ENCODE data around the gene TSHZ1.
A peak's percentile ranks its signal among the peaks of the same experiment; 100 is the strongest.

The TSHZ1 gene

GRCh38 chr18:75210274-75211001, at the start of gene TSHZ1:
Gene TSHZ1, plus strand, starts transcription at chr18:75210797. Its CDS starts 1,080 bp downstream, at chr18:75211877.
- peaks cover 44 to 63% (median 55%) of the 10 kb centered on the region in 10 experiments for H3K4me1 ChIP-seq
- no peaks in the 10 kb centered on the region for H3K9me3 ChIP-seq (replicated peaks in 1 of 11)
- peak within 1 kb of the TSS; percentile 91 to 98 (median 96) for H3K9ac ChIP-seq
- no peak for TF ChIP-seq Cebpa-rat (IDR thresholded peaks at IDR 0.05)
- peaks cover 27 to 57% (median 41%) of the 10 kb centered on the region in 11 experiments for H4K20me1 ChIP-seq
- H3K4me3 ChIP-seq = peak within 1 kb of the TSS; percentile 79 to 97 (median 92)
- peak within 1 kb of the TSS; percentile 85 to 97 (median 92) for H3K4me2 ChIP-seq
- peaks cover 0 to 6% (median 0%) of the 10 kb centered on the region in 11 experiments; a peak in 1 of 22 replicates for H3K36me3 ChIP-seq
- H3K27me3 ChIP-seq = peaks cover 16 to 29% (median 27%) of the 10 kb centered on the region in 11 experiments
- H3K27ac ChIP-seq = peak within 1 kb of the TSS; percentile 88 to 99 (median 95)

GRCh38 chr18:75161256-75162028, 49.2 kb upstream of the TSHZ1 start:
- Histone ChIP-seq H3K36me3 (no peaks in the 10 kb centered on the region), H3K27ac (peak overlapping the region in 9 of 11 experiments; percentile 31 to 63 (median 53); a peak in 13 of 22 replicates), H3K4me1 (peaks cover 5 to 15% (median 8%) of the 10 kb centered on the region in 10 experiments; a peak in 16 of 20 replicates), H3K4me2 (peak overlapping the region; percentile 76 to 88 (median 85)), H3K9me3 (replicated peaks in 1 of 11) (peaks cover 0 to 19% (median 6%) of the 10 kb centered on the region in 11 experiments; a peak in 11 of 22 replicates), H3K9ac (peak overlapping the region; percentile 54 to 80 (median 74); a peak in 21 of 22 replicates), H4K20me1 (no peaks in the 10 kb centered on the region), H3K4me3 (peak overlapping the region; percentile 51 to 77 (median 65)), H3K27me3 (no peaks in the 10 kb centered on the region)
- no peak for TF ChIP-seq Cebpa-rat (IDR thresholded peaks at IDR 0.05)

- Histone ChIP-seq H3K4me3 (no peak overlapping the region), H3K4me1 (peaks cover 5 to 15% (median 8%) of the 10 kb centered on the region in 10 experiments; a peak in 16 of 20 replicates), H3K36me3 (no peaks in the 10 kb centered on the region), H3K4me2 (peak overlapping the region in 4 of 11 experiments; percentile 80 to 88 (median 86); a peak in 3 of 22 replicates), H4K20me1 (no peaks in the 10 kb centered on the region), H3K9me3 (replicated peaks in 1 of 11) (peaks cover 0 to 19% (median 6%) of the 10 kb centered on the region in 11 experiments; a peak in 11 of 22 replicates), H3K9ac (no peak overlapping the region), H3K27me3 (no peaks in the 10 kb centered on the region), H3K27ac (no peak overlapping the region)
- no peak for TF ChIP-seq Cebpa-rat (IDR thresholded peaks at IDR 0.05)
These were observed 48.1 kb upstream of the TSHZ1 start for GRCh38 chr18:75162467-75162866.

- H3K4me2 ChIP-seq = no peak overlapping the region
- no peaks in the 10 kb centered on the region for H3K27me3 ChIP-seq
- H3K4me1 ChIP-seq = peaks cover 5 to 15% (median 8%) of the 10 kb centered on the region in 10 experiments; a peak in 16 of 20 replicates
- H3K27ac ChIP-seq = no peak overlapping the region
- peaks cover 0 to 19% (median 6%) of the 10 kb centered on the region in 11 experiments; a peak in 11 of 22 replicates for H3K9me3 ChIP-seq (replicated peaks in 1 of 11)
- H3K36me3 ChIP-seq = no peaks in the 10 kb centered on the region
- no peaks in the 10 kb centered on the region for H4K20me1 ChIP-seq
- no peak for TF ChIP-seq Cebpa-rat (IDR thresholded peaks at IDR 0.05)
- H3K4me3 ChIP-seq = no peak overlapping the region
- no peak overlapping the region for H3K9ac ChIP-seq
These were observed 47.6 kb upstream of the TSHZ1 start for GRCh38 chr18:75162978-75163377.

- H3K36me3 ChIP-seq = no peaks in the 10 kb centered on the region
- H3K4me3 ChIP-seq = no peak overlapping the region
These were observed 46.9 kb upstream of the TSHZ1 start for GRCh38 chr18:75163736-75164135.

GRCh38 chr18:75164479-75164878, 46.1 kb upstream of the TSHZ1 start:
- no peak overlapping the region for H3K4me2 ChIP-seq
- no peak overlapping the region for H3K9ac ChIP-seq
- no peak overlapping the region for H3K27ac ChIP-seq
- H3K27me3 ChIP-seq = no peaks in the 10 kb centered on the region
- no peaks in the 10 kb centered on the region for H4K20me1 ChIP-seq
- no peak overlapping the region for H3K4me3 ChIP-seq
- H3K36me3 ChIP-seq = no peaks in the 10 kb centered on the region
- peaks cover 0 to 19% (median 6%) of the 10 kb centered on the region in 11 experiments; a peak in 11 of 22 replicates for H3K9me3 ChIP-seq (replicated peaks in 1 of 11)
- H3K4me1 ChIP-seq = peaks cover 5 to 15% (median 8%) of the 10 kb centered on the region in 10 experiments; a peak in 16 of 20 replicates
- no peak for TF ChIP-seq Cebpa-rat (IDR thresholded peaks at IDR 0.05)

More at GRCh38 chr18:75163736-75164135, 46.9 kb upstream of the TSHZ1 start:
- peaks cover 5 to 15% (median 8%) of the 10 kb centered on the region in 10 experiments; a peak in 16 of 20 replicates for H3K4me1 ChIP-seq
- H3K27me3 ChIP-seq = no peaks in the 10 kb centered on the region
- no peak overlapping the region for H3K4me2 ChIP-seq
- H3K27ac ChIP-seq = no peak overlapping the region
- peaks cover 0 to 19% (median 6%) of the 10 kb centered on the region in 11 experiments; a peak in 11 of 22 replicates for H3K9me3 ChIP-seq (replicated peaks in 1 of 11)
- TF ChIP-seq Cebpa-rat (IDR thresholded peaks at IDR 0.05) = no peak
- H4K20me1 ChIP-seq = no peaks in the 10 kb centered on the region
- no peak overlapping the region for H3K9ac ChIP-seq

GRCh38 chr18:75165926-75166325, 44.7 kb upstream of the TSHZ1 start:
- H4K20me1 ChIP-seq = no peaks in the 10 kb centered on the region

GRCh38 chr18:75167137-75167536, 43.5 kb upstream of the TSHZ1 start:
- Histone ChIP-seq H4K20me1 (no peaks in the 10 kb centered on the region), H3K36me3 (no peaks in the 10 kb centered on the region), H3K27ac (no peak overlapping the region), H3K4me1 (peaks cover 0 to under 1% (median 0%) of the 10 kb centered on the region in 10 experiments; a peak in 2 of 20 replicates), H3K4me3 (no peak overlapping the region), H3K4me2 (no peak overlapping the region), H3K9me3 (replicated peaks in 1 of 11) (peaks cover 0 to 19% (median 6%) of the 10 kb centered on the region in 11 experiments; a peak in 11 of 22 replicates), H3K9ac (no peak overlapping the region), H3K27me3 (no peaks in the 10 kb centered on the region)
- TF ChIP-seq Cebpa-rat (IDR thresholded peaks at IDR 0.05) = no peak

More at GRCh38 chr18:75165926-75166325, 44.7 kb upstream of the TSHZ1 start:
- Histone ChIP-seq H3K4me3 (no peak overlapping the region), H3K4me1 (peaks cover 4 to 12% (median 5%) of the 10 kb centered on the region in 10 experiments; a peak in 16 of 20 replicates), H3K9me3 (replicated peaks in 1 of 11) (peaks cover 0 to 19% (median 6%) of the 10 kb centered on the region in 11 experiments; a peak in 11 of 22 replicates), H3K36me3 (no peaks in the 10 kb centered on the region), H3K4me2 (no peak overlapping the region), H3K9ac (no peak overlapping the region), H3K27ac (no peak overlapping the region), H3K27me3 (no peaks in the 10 kb centered on the region)
- TF ChIP-seq Cebpa-rat (IDR thresholded peaks at IDR 0.05) = no peak

Measured in BLaER1 treated with 17β-estradiol and CSF1 and Interleukin-3, amounts not matched to agents 10 nM and 100 nM (cell line).